Measurements from ENCODE around the gene CARD19. TPM values are rescaled to one million over a fixed set of nuclear protein-coding genes. Genes with fewer than 3 reads are reported as not detected.
"Not testable (repeated sequence)": the region's sequence is repeated elsewhere in the genome, so short reads cannot be mapped to it uniquely, and the experiment has no call there.

Gene CARD19
- total RNA-seq, 1 donor from 2014 or later: 15.6 TPM

DNA sequence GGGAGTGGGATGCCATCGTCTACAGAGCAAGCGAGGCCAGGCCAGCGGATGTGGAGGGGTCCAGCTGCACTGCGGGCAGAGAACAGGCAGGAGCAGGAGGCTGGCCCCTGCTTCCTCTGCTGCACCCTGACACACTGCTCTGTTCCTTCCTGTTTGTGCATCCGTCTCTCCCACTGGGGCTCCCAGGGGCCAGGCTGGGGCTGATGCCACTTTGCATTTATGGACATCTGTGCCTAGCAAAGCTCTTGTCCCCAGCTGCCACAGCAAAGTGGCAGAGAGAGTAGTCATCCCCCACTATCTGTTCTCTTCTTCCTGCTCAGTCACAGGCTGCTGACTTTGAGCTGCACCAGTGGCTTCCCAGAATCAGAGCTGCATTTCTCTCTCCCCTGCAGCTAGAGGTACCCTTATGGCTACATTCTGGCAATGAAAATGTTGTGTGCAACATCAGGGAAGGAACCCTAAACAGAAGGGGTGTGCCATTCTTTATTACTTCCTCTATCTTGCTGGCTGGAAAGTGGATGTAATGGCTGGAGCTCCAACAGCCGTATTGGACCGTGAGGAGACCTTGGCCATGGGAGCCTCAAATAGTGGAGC lies 42.3 kb downstream of the CARD19 start:
- Mint-ChIP-seq H3K9me3 (peaks cover 3% of the 10 kb centered on the region), H3K27me3 (no peaks in the 10 kb centered on the region), H3K36me3 (ENCODE audit: low read depth) (no peaks in the 10 kb centered on the region), H3K27ac (peak overlapping the region; percentile 50), H3K4me1 (peaks cover 44% of the 10 kb centered on the region), H3K4me3 (no peak overlapping the region)
- CTCF ChIA-PET: no interaction called here
- TF ChIP-seq, protein P1, sequence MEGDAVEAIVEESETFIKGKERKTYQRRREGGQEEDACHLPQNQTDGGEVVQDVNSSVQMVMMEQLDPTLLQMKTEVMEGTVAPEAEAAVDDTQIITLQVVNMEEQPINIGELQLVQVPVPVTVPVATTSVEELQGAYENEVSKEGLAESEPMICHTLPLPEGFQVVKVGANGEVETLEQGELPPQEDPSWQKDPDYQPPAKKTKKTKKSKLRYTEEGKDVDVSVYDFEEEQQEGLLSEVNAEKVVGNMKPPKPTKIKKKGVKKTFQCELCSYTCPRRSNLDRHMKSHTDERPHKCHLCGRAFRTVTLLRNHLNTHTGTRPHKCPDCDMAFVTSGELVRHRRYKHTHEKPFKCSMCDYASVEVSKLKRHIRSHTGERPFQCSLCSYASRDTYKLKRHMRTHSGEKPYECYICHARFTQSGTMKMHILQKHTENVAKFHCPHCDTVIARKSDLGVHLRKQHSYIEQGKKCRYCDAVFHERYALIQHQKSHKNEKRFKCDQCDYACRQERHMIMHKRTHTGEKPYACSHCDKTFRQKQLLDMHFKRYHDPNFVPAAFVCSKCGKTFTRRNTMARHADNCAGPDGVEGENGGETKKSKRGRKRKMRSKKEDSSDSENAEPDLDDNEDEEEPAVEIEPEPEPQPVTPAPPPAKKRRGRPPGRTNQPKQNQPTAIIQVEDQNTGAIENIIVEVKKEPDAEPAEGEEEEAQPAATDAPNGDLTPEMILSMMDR (IDR thresholded peaks at IDR 0.05): no peak
- ATAC-seq (ENCODE audit: low read depth): peak; percentile 14
- intact Hi-C loops (cut with micrococcal nuclease): loop anchor here (10.0 kb wide), 2 partner anchors 317 to 427 kb away; partner anchors contain the start of genes FAM120A and FAM120AOS
- POLR2A ChIA-PET: interaction anchor here (0.6 to 0.7 kb wide), 2 partner anchors 27 to 74 kb away, joined by 3 read pairs; no protein-coding TSS in a partner anchor
- no peak for DNase-seq

DNA sequence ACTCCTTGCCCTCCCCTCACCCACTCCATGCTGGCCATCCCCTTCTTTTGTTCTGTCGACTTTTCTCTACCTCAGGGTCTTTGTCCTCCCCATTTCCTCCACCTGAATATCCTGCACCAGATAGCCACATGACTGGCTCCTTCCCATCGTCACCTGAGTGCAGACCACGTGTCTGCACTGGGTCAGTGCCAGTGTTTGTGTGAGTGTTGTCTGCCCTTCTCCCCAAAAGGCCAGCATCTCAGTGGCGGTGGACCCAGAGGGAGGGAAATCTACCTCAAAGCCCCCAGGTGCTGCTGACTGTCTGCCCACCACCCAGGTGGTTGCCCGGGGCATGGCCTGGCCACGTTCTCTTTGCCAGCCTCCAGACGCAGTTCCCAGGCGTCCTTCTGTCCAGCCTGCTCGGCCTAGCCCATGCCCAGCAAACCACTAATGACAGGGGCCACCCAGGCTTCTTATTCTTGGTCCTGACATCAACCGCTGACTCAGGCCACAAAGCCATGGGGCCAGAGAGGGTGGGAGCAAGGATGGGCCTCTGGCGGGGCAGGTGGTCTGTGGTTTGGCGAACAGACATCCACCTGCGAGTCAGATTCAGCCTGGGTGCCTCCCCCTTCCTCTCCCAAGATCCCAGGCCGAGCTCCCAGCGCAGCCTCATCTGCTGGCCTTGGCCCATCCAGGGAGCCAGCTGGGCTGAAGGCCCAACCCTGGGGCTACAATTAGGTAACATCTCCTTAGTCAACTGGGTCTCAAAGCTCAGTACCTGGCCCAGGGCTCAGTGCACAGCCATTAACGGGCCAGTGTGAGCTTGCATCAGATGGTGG lies 43.6 kb downstream of the CARD19 start:
- TF ChIP-seq, protein P1 (IDR thresholded peaks at IDR 0.05): no peak
- Mint-ChIP-seq H3K27ac (no peak overlapping the region), H3K27me3 (no peaks in the 10 kb centered on the region), H3K36me3 (ENCODE audit: low read depth) (no peaks in the 10 kb centered on the region), H3K9me3 (peaks cover 3% of the 10 kb centered on the region), H3K4me1 (peaks cover 53% of the 10 kb centered on the region), H3K4me3 (no peak overlapping the region)
- intact Hi-C loops (cut with micrococcal nuclease): loop anchor here (10.0 kb wide), 2 partner anchors 315 to 425 kb away; partner anchors contain the start of genes FAM120A and FAM120AOS
- no peak for DNase-seq
- ChIA-PET POLR2A (interaction anchor here (0.7 kb wide), 1 partner anchor 175 kb away, joined by 6 read pairs; no protein-coding TSS in a partner anchor), CTCF (no interaction called here)
- no peak for ATAC-seq (ENCODE audit: low read depth)

DNA sequence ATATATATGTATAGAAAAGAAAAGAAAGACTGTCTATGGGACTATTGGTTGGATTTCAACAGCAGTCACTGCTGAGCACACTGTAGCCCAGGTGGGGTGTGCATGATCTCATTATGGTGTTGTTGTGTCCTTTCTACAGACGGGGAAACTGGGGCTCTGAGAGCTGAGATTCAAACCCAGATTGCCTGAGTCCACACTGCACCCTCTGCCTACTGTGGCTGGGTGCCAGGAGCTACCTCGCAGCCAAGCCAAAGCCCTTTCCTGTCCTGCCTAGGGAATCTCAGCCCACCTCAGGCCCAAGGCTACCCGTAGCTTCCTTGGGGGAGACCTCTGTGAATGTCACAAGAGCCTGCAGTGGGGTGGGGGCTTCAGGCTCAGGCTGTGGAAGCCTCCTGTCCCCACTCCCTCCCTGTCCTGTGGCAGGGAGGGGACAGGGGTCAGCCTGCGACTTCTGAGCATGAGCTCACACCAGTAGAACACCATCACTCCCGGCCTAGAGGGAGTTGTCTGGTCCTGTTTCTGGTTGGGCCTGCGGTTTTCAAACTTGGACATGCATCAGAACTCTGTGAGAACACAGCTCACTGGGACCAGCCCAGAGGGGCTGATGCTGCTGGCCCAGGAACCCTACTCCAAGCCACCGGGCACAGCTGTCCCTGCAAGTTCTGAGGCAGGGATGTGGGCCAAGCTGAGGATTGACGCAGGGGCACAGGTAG lies 45.9 kb downstream of the CARD19 start:
- H3K36me3 Mint-ChIP-seq (ENCODE audit: low read depth): no peaks in the 10 kb centered on the region
- peaks cover 7% of the 10 kb centered on the region for H3K9me3 Mint-ChIP-seq
- H3K27ac Mint-ChIP-seq: no peak overlapping the region
- POLR2A ChIA-PET: interaction anchor here (0.7 kb wide), 1 partner anchor 28 kb away, joined by 3 read pairs; no protein-coding TSS in a partner anchor
- intact Hi-C loops (cut with micrococcal nuclease): no loop called here
- DNase-seq (no peak), ATAC-seq (ENCODE audit: low read depth) (no peak)
- TF ChIP-seq, protein P1 (IDR thresholded peaks at IDR 0.05): no peak
- H3K4me1 Mint-ChIP-seq: peaks cover 45% of the 10 kb centered on the region
- H3K4me3 Mint-ChIP-seq: no peak overlapping the region
- CTCF ChIA-PET: no interaction called here
- no peaks in the 10 kb centered on the region for H3K27me3 Mint-ChIP-seq

DNA sequence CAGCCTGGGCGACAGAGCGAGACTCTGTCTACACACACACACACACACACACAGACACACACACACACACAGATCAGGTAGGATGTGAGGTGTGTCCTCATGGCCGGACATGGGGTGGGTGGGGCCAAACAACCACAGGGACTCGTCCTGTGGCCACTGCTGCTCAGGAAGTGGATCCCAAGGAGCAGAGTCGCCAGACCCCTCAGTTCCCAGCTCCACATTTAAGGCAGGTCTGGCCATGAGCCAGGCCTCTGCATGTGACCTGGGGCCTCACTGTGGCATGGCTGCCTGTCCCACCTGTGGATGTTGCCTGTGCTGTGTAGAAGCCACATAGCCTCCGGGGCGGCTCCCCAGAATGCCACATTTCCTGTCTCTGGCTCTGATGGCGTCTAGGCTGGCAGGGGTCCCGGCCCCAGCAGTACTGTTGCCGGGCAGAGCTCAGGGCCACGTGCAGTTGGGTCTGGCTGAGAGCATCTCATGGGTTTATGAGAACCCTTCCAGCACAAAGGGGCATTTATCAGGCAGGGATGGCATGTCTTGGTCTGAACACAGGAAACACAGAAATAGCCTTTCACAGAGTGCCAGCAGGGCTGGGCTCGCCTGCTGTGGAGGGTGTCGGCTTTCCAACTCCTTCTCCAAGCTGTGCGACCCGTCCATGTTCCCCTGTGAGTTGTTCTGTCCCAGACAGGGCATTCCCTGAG lies 48.0 kb downstream of the CARD19 start:
- no peaks in the 10 kb centered on the region for H3K27me3 Mint-ChIP-seq

DNA sequence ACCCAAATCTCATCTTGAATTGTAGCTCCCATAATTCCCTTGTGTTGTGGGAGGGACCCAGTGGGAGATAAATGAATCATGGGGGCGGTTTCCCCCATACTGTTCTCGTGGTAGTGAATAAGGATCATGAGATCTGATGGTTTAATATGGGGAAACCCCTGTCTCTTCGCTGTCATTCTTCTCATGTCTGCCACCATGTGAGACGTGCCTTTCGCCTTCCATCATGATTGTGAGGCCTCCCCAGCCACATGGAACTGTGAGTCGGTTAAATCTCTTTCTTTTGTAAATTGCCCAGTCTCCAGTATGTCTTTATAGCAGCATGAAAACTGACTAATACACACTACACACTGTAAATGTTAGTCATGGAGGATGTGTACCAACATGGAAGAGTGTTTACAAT lies 50.7 kb downstream of the CARD19 start:
- Mint-ChIP-seq H3K4me1 (peaks cover 25% of the 10 kb centered on the region), H3K27ac (peak overlapping the region; percentile 16)
- CTCF ChIA-PET; H3K27me3 Mint-ChIP-seq; intact Hi-C loops (cut with micrococcal nuclease); H3K4me3 Mint-ChIP-seq; DNase-seq; H3K36me3 Mint-ChIP-seq (ENCODE audit: low read depth); H3K9me3 Mint-ChIP-seq: not testable (repeated sequence)
- peak; percentile 18 for ATAC-seq (ENCODE audit: low read depth)
- POLR2A ChIA-PET: interaction anchor here (0.7 kb wide), 1 partner anchor 27 kb away, joined by 3 read pairs; no protein-coding TSS in a partner anchor

More for the DNA sequence above, 48.0 kb downstream of the CARD19 start:
- peak overlapping the region; percentile 54 for H3K27ac Mint-ChIP-seq
- no peak for DNase-seq
- TF ChIP-seq, protein P1 (IDR thresholded peaks at IDR 0.05): no peak
- no peaks in the 10 kb centered on the region for H3K36me3 Mint-ChIP-seq (ENCODE audit: low read depth)
- peaks cover 4% of the 10 kb centered on the region for H3K9me3 Mint-ChIP-seq
- POLR2A ChIA-PET: interaction anchor here (1.5 kb wide), 1 partner anchor 10 kb away, joined by 6 read pairs; the partner anchor contains the start of gene NINJ1
- CTCF ChIA-PET: no interaction called here
- intact Hi-C loops (cut with micrococcal nuclease): no loop called here
- H3K4me1 Mint-ChIP-seq: peaks cover 30% of the 10 kb centered on the region
- ATAC-seq (ENCODE audit: low read depth): peak; percentile 61
- H3K4me3 Mint-ChIP-seq: no peak overlapping the region
